ENCODE results near the gene NAALADL1.

The NAALADL1 gene

GRCh38 chr11:65021509-65021908 lies 36.8 kb downstream of the NAALADL1 start:
- no peak overlapping the region for H3K4me3 ChIP-seq (ENCODE audit: control insufficient read depth, low read depth, low read length)
- DNase-seq (ENCODE audit: low read depth) = no peak
- no peak for TF ChIP-seq CTCF (IDR thresholded peaks at IDR 0.05; ENCODE audit: control insufficient read depth, insufficient read depth, low read depth, low read length, missing control alignments)

- TF ChIP-seq CTCF (IDR thresholded peaks at IDR 0.05; ENCODE audit: control insufficient read depth, insufficient read depth, low read depth, low read length, missing control alignments) = no peak
- H3K4me3 ChIP-seq (ENCODE audit: control insufficient read depth, low read depth, low read length) = no peak overlapping the region
- DNase-seq (ENCODE audit: low read depth) = no peak
Observed at GRCh38 chr11:65021003-65021402, 37.4 kb downstream of the NAALADL1 start.

- no peak overlapping the region for H3K4me3 ChIP-seq (ENCODE audit: control insufficient read depth, low read depth, low read length)
- DNase-seq (ENCODE audit: low read depth) = no peak
- TF ChIP-seq CTCF (IDR thresholded peaks at IDR 0.05; ENCODE audit: control insufficient read depth, insufficient read depth, low read depth, low read length, missing control alignments) = no peak
Observed at GRCh38 chr11:65019824-65020223, 38.5 kb downstream of the NAALADL1 start.

DNA sequence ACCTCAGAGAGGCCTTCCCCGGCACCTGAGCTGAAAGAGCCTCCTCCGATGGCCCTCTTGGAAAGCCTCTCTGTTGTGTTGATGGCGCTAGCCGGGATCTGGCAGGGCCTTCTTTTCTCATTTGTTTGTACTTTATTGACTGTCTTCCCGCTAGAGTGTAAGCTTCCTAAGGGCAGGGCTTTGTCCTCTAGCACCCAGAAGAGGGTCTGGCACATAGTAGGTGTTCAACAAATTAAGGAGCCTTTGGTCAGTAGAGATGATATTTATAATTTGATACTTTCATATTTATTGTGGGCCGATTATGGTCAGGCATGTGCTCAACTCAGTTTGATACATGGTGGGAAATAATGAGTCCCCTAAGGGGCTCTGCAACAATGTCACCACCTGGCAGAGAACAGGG lies 40.4 kb downstream of the NAALADL1 start:
- DNase-seq (ENCODE audit: low read depth) = no peak
- TF ChIP-seq CTCF (IDR thresholded peaks at IDR 0.05; ENCODE audit: control insufficient read depth, insufficient read depth, low read depth, low read length, missing control alignments) = no peak
- no peak overlapping the region for H3K4me3 ChIP-seq (ENCODE audit: control insufficient read depth, low read depth, low read length)

DNA sequence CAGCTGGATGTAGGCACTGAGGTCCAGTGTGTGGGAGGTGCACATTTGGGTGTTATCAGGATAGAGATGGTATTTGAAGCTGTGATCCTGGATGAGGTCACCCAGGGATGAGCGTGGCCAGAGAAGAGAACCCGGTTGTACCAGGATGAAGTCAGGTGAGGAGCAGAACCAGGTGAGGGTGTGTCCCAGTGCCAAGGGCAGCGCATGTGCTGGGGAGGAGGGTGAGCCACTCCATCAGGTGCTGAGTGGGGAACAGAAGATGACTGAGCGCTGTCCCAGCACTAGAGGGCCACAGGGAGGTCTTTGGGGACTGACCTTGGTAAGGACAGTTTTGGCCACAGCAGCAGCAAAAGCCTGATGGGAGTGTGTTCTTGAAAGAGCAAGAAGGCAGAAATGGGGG lies 41.6 kb downstream of the NAALADL1 start:
- H3K4me3 ChIP-seq (ENCODE audit: control insufficient read depth, low read depth, low read length) = no peak overlapping the region
- no peak for TF ChIP-seq CTCF (IDR thresholded peaks at IDR 0.05; ENCODE audit: control insufficient read depth, insufficient read depth, low read depth, low read length, missing control alignments)
- DNase-seq (ENCODE audit: low read depth) = no peak

GRCh38 chr11:65014726-65015227 lies 43.6 kb downstream of the NAALADL1 start:
- no peak for DNase-seq (ENCODE audit: low read depth)
- TF ChIP-seq CTCF (IDR thresholded peaks at IDR 0.05; ENCODE audit: control insufficient read depth, insufficient read depth, low read depth, low read length, missing control alignments) = no peak
- peak overlapping the region; percentile 82 for H3K4me3 ChIP-seq (ENCODE audit: control insufficient read depth, low read depth, low read length)
